MG63 (cell line): ENCODE measurements around the gene ZSCAN9. TPM values are rescaled to one million over a fixed set of nuclear protein-coding genes. Genes with fewer than 3 reads are reported as not detected.

Source experiments
- DNase-seq: peaks from one replicate; pipeline ENCODE4 v3.0.0-alpha.2; 2020
- H3K27me3 ChIP-seq: fragments of 250-450 bp; sonication (Bioruptor Pico); 2 replicates; pipeline ENCODE4 v1.5.1; 2020; ENCODE audit warnings: mild to moderate bottlenecking, moderate library complexity
- H3K36me3 ChIP-seq: fragments of 250-450 bp; sonication (Bioruptor Pico); 2 replicates; pipeline ENCODE4 v1.5.1; 2020; ENCODE audit warnings: mild to moderate bottlenecking, moderate library complexity
- H3K4me3 ChIP-seq: fragments of 250-450 bp; sonication (Bioruptor Pico); 2 replicates; pipeline ENCODE4 v1.5.1; 2020; ENCODE audit warnings: mild to moderate bottlenecking, moderate library complexity
- H3K9me3 ChIP-seq: fragments of 250-450 bp; sonication (Bioruptor Pico); 2 replicates; pipeline ENCODE4 v1.5.1; 2020; ENCODE audit warnings: mild to moderate bottlenecking, moderate library complexity
- total RNA-seq: library from RNA; depleted of rRNA; stranded (reverse); fragments of >200 nt; shearing (Covaris generic); gene quantifications from 2 replicates; pipeline ENCODE4 v1.2.3, GENCODE V29; 2014; ENCODE audit warnings: low replicate concordance; rRNA removed

ZSCAN9 gene
- total RNA-seq, 1 experiment from 2014 or later, result 6.8 TPM

GRCh38 chr6:28282926-28283325 lies 57.9 kb downstream of the ZSCAN9 start:
- H3K4me3 ChIP-seq, result no peak overlapping the region
- peaks cover 16% of the 10 kb centered on the region for H3K36me3 ChIP-seq
- no peaks in the 10 kb centered on the region for H3K27me3 ChIP-seq
- H3K9me3 ChIP-seq, result 0 out of 2 replicates have a peak, but pooled peaks cover 4% of the 10 kb centered on the region
- no peak for DNase-seq

Other genes with a start within 250 kb of the ZSCAN9 start
- 0.49 TPM in 1 of 2 replicates, not detected in the other for gene ZNF165, start 144.7 kb upstream of the ZSCAN9 start, total RNA-seq
- gene ZSCAN16, start 100.7 kb upstream of the ZSCAN9 start, total RNA-seq, result 1.3 and 1.7 TPM in 2 replicates
- gene ZKSCAN8, start 83.4 kb upstream of the ZSCAN9 start, total RNA-seq, result 3.2 and 6.0 TPM in 2 replicates
- gene ZKSCAN4, start 27.0 kb downstream of the ZSCAN9 start, total RNA-seq, result 0.59 and 2.6 TPM in 2 replicates
- not detected in 2 replicates for gene NKAPL, start 34.0 kb downstream of the ZSCAN9 start, total RNA-seq
- gene ZSCAN26, start 41.9 kb downstream of the ZSCAN9 start, total RNA-seq, result 9.2 and 20.0 TPM in 2 replicates
- gene PGBD1, start 56.3 kb downstream of the ZSCAN9 start, total RNA-seq, result 4.6 and 9.3 TPM in 2 replicates
- gene ZSCAN31, start 110.9 kb downstream of the ZSCAN9 start, total RNA-seq, result 26.2 and 34.9 TPM in 2 replicates
- gene ZKSCAN3, start 124.7 kb downstream of the ZSCAN9 start, total RNA-seq, result 0.39 and 1.5 TPM in 2 replicates
- gene ZSCAN12, start 174.5 kb downstream of the ZSCAN9 start, total RNA-seq, result 0.64 and 0.95 TPM in 2 replicates
- gene ZSCAN23, start 218.2 kb downstream of the ZSCAN9 start, total RNA-seq, result 0.59 and 2.0 TPM in 2 replicates